Glutamatergic neuron (in vitro differentiated cells): Measurements from ENCODE around the gene ATP9A. TPM values are rescaled to one million over a fixed set of nuclear protein-coding genes. Genes with fewer than 3 reads are reported as not detected.
"Not testable (repeated sequence)": the region's sequence is repeated elsewhere in the genome, so short reads cannot be mapped to it uniquely, and the experiment has no call there.

Source experiments
- DNase-seq: peaks from one replicate; pipeline ENCODE4 v3.0.0; 2022
- H3K27ac Mint-ChIP-seq: one replicate; pipeline ENCODE4 v1.8.0; 2020; ENCODE audit warnings: mild to moderate bottlenecking, mixed read lengths, inconsistent platforms; ENCODE audit not compliant: unreplicated experiment
- H3K27me3 Mint-ChIP-seq: one replicate; pipeline ENCODE4 v1.8.0; 2020; ENCODE audit warnings: mild to moderate bottlenecking, moderate library complexity, mixed read lengths, inconsistent platforms; ENCODE audit not compliant: unreplicated experiment
- H3K36me3 Mint-ChIP-seq: one replicate; pipeline ENCODE4 v1.8.0; 2020; ENCODE audit warnings: mild to moderate bottlenecking, mixed read lengths, inconsistent platforms; ENCODE audit not compliant: unreplicated experiment
- H3K4me1 Mint-ChIP-seq: one replicate; pipeline ENCODE4 v1.8.0; 2020; ENCODE audit warnings: mild to moderate bottlenecking, low read depth, mixed read lengths, inconsistent platforms; ENCODE audit not compliant: unreplicated experiment
- H3K4me3 Mint-ChIP-seq: one replicate; pipeline ENCODE4 v1.8.0; 2020; ENCODE audit warnings: mild to moderate bottlenecking, mixed read lengths, inconsistent platforms; ENCODE audit not compliant: unreplicated experiment
- H3K9me3 Mint-ChIP-seq: one replicate; pipeline ENCODE4 v1.8.0; 2020; ENCODE audit warnings: mild to moderate bottlenecking, moderate library complexity, mixed read lengths, inconsistent platforms; ENCODE audit not compliant: unreplicated experiment
- CTCF ChIP-seq: fragments of 200-600 bp; sonication (generic); IDR thresholded peaks from one replicate; pipeline ENCODE4 v1.5.0; 2021; ENCODE audit not compliant: partially characterized antibody, unreplicated experiment
- total RNA-seq: library from RNA; stranded (reverse); fragmentation: NEBNext Ultra II Directional; extraction: Animal tissue kit (Norgen Biotek cat#: 25700); gene quantifications from one replicate; pipeline ENCODE4 v1.2.1, GENCODE V29; 2021; ENCODE audit not compliant: unreplicated experiment

Gene ATP9A
- total RNA-seq, 1 donor from 2014 or later: 66.1 TPM

- no peaks in the 10 kb centered on the region for H3K9me3 Mint-ChIP-seq
- DNase-seq: no peak
- H3K36me3 Mint-ChIP-seq: no peaks in the 10 kb centered on the region
- H3K27ac Mint-ChIP-seq: no peak overlapping the region
- H3K4me1 Mint-ChIP-seq: peaks cover 6% of the 10 kb centered on the region
- no peak for TF ChIP-seq CTCF
- H3K4me3 Mint-ChIP-seq: no peak overlapping the region
- H3K27me3 Mint-ChIP-seq: no peaks in the 10 kb centered on the region
Observed at GRCh38 chr20:51758978-51759544, 9.1 kb downstream of the ATP9A start.

GRCh38 chr20:51757226-51757625 lies 11.0 kb downstream of the ATP9A start:
- no peak for TF ChIP-seq CTCF
- Mint-ChIP-seq H3K27ac (no peak overlapping the region), H3K4me3 (no peak overlapping the region)

GRCh38 chr20:51756653-51757052 lies 11.5 kb downstream of the ATP9A start:
- Mint-ChIP-seq H3K36me3 (no peaks in the 10 kb centered on the region), H3K4me1 (peaks cover 6% of the 10 kb centered on the region), H3K27ac (no peak overlapping the region), H3K9me3 (peaks cover 2% of the 10 kb centered on the region), H3K4me3 (no peak overlapping the region), H3K27me3 (no peaks in the 10 kb centered on the region)
- DNase-seq: no peak
- TF ChIP-seq CTCF: no peak

More at GRCh38 chr20:51757226-51757625, 11.0 kb downstream of the ATP9A start:
- H3K36me3 Mint-ChIP-seq: no peaks in the 10 kb centered on the region
- DNase-seq: no peak
- H3K27me3 Mint-ChIP-seq: no peaks in the 10 kb centered on the region
- H3K4me1 Mint-ChIP-seq: peaks cover 6% of the 10 kb centered on the region
- H3K9me3 Mint-ChIP-seq: no peaks in the 10 kb centered on the region

GRCh38 chr20:51753220-51753619 lies 15.0 kb downstream of the ATP9A start:
- not testable (repeated sequence) for H3K9me3 Mint-ChIP-seq, H3K36me3 Mint-ChIP-seq, H3K4me3 Mint-ChIP-seq, DNase-seq, H3K27ac Mint-ChIP-seq, H3K27me3 Mint-ChIP-seq, H3K4me1 Mint-ChIP-seq

- no peak for TF ChIP-seq CTCF
- H3K27ac Mint-ChIP-seq: no peak overlapping the region
- no peaks in the 10 kb centered on the region for H3K27me3 Mint-ChIP-seq
Observed at GRCh38 chr20:51752343-51752951, 15.7 kb downstream of the ATP9A start.

More at GRCh38 chr20:51752343-51752951, 15.7 kb downstream of the ATP9A start:
- no peak for DNase-seq
- no peaks in the 10 kb centered on the region for H3K36me3 Mint-ChIP-seq
- peaks cover 2% of the 10 kb centered on the region for H3K9me3 Mint-ChIP-seq
- H3K4me1 Mint-ChIP-seq: peaks cover 2% of the 10 kb centered on the region
- H3K4me3 Mint-ChIP-seq: no peak overlapping the region
